HEK293 (cell line): Measurements from ENCODE around the gene SCIN.

Experiments used
- CTCF ChIP-seq: fragments of 450-650 bp; formaldehyde crosslinking; IDR thresholded peaks from 2 replicates; pipeline ENCODE4 v1.5.1; 2016; ENCODE audit warnings: missing biosample characterization, missing genetic modification characterization
- ZNF747 ChIP-seq: fragments of 450-650 bp; formaldehyde crosslinking; IDR thresholded peaks from 2 replicates; pipeline ENCODE4 v1.5.1; 2016; ENCODE audit warnings: missing biosample characterization, missing genetic modification characterization
- TF ChIP-seq, protein P1 (sequence below): fragments of 450-650 bp; formaldehyde crosslinking; IDR thresholded peaks from 2 replicates; pipeline ENCODE4 v1.5.1; 2016; ENCODE audit warnings: missing biosample characterization, missing genetic modification characterization
- TF ChIP-seq, protein P2 (sequence below): fragments of 450-650 bp; formaldehyde crosslinking; IDR thresholded peaks from 2 replicates; pipeline ENCODE4 v1.5.1; 2016; ENCODE audit warnings: missing biosample characterization, missing genetic modification characterization

- TF ChIP-seq, protein P1, sequence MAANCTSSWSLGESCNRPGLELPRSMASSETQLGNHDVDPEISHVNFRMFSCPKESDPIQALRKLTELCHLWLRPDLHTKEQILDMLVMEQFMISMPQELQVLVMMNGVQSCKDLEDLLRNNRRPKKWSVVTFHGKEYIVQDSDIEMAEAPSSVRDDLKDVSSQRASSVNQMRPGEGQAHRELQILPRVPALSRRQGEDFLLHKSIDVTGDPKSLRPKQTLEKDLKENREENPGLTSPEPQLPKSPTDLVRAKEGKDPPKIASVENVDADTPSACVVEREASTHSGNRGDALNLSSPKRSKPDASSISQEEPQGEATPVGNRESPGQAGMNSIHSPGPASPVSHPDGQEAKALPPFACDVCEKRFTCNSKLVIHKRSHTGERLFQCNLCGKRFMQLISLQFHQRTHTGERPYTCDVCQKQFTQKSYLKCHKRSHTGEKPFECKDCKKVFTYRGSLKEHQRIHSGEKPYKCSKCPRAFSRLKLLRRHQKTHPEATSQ (tag by site-specific recombination): no peak
- TF ChIP-seq, protein P2, sequence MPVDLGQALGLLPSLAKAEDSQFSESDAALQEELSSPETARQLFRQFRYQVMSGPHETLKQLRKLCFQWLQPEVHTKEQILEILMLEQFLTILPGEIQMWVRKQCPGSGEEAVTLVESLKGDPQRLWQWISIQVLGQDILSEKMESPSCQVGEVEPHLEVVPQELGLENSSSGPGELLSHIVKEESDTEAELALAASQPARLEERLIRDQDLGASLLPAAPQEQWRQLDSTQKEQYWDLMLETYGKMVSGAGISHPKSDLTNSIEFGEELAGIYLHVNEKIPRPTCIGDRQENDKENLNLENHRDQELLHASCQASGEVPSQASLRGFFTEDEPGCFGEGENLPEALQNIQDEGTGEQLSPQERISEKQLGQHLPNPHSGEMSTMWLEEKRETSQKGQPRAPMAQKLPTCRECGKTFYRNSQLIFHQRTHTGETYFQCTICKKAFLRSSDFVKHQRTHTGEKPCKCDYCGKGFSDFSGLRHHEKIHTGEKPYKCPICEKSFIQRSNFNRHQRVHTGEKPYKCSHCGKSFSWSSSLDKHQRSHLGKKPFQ: no peak
- TF ChIP-seq CTCF (no peak), ZNF747 (no peak)
These were observed 1.2 kb downstream of the SCIN start for GRCh38 chr7:12571691-12572090.
